Activated naive CD4-positive, alpha-beta T cell treated with anti-CD3 and anti-CD28 coated beads for 36 hours (primary cell): ENCODE results near the gene ARL8A. TPM values are rescaled to one million over a fixed set of nuclear protein-coding genes. Genes with fewer than 3 reads are reported as not detected.

Experiments used
- CTCF ChIA-PET: fragments of 350-600 bp; sonication (Branson Sonifier 250); formaldehyde crosslinking; loops from one replicate; lab custom pipeline; 2021; ENCODE audit warnings: antibody characterized with exemption; lab: Charles Lee
- DNase-seq: peaks from one replicate; pipeline ENCODE4 v3.0.0-alpha.2; 2020
- H3K27ac Mint-ChIP-seq: one replicate; pipeline ENCODE4 v1.8.0; 2021; ENCODE audit warnings: mild to moderate bottlenecking, mixed read lengths
- H3K27me3 Mint-ChIP-seq: one replicate; pipeline ENCODE4 v1.8.0; 2021; ENCODE audit warnings: low read depth, mixed read lengths
- H3K36me3 Mint-ChIP-seq: one replicate; pipeline ENCODE4 v1.8.0; 2021; ENCODE audit warnings: low read depth, mixed read lengths
- H3K4me1 Mint-ChIP-seq: one replicate; pipeline ENCODE4 v1.8.0; 2021; ENCODE audit warnings: low read depth, mixed read lengths
- H3K4me3 Mint-ChIP-seq: one replicate; pipeline ENCODE4 v1.8.0; 2021; ENCODE audit warnings: mild to moderate bottlenecking, moderate library complexity, mixed read lengths
- H3K9me3 Mint-ChIP-seq: one replicate; pipeline ENCODE4 v1.8.0; 2021; ENCODE audit warnings: mixed read lengths
- intact Hi-C: fragments of 100-400 bp; cut with micrococcal nuclease; formaldehyde crosslinking; loops from one replicate; pipeline ENCODE4 v1.15.1; 2023
- total RNA-seq, 2 experiments: library from RNA; stranded (reverse); gene quantifications; one replicate each; pipeline ENCODE4 v1.2.3, GENCODE V29; 2021

Gene ARL8A
- total RNA-seq, 2 experiments from 2014 or later, result 28.1 to 30.6 TPM

DNA sequence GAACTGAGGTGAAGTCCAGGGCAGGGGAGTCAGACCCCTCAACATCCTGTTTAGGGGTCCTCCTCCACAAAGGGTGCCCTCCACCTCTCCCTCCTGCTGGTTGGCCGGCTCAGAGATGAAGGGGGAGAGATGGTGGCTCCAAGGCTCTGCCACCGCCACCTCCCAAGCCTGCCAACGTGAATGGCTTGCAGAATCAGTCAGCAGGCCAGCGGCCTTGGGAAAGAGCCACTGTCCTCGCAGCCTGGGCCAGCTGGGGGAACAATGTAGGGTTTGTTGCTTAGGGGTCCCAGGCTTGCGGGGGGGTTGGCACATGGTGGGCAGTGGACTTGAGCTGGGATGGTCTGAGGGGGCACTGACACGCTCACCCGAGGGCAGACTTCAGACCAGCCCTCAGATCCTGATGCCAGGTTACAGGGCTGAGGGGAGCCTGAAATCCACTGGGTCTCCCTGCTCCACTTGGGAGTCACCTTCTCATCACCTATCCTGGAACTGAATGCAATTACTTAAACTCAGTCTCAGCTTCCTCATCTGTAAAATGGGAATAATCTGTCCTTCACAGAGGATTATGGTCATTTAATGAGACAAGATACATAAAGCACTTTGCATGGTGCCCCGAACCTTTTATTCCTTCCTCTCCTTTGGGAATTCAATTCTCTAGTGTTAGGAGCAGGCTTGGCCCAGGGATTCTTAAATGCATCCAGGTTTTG is 13.6 kb downstream of the ARL8A start:
- Mint-ChIP-seq H3K27me3 (peaks cover 4% of the 10 kb centered on the region), H3K36me3 (peaks cover 7% of the 10 kb centered on the region), H3K4me1 (no peaks in the 10 kb centered on the region), H3K4me3 (no peak overlapping the region), H3K9me3 (no peaks in the 10 kb centered on the region), H3K27ac (no peak overlapping the region)
- no peak for DNase-seq
- CTCF ChIA-PET, result interaction anchor here (0.6 to 1.5 kb wide), 5 partner anchors 9 to 131 kb away, joined by 3 to 5 read pairs (median 3); no protein-coding TSS in a partner anchor
- intact Hi-C loops, result no loop called here

DNA sequence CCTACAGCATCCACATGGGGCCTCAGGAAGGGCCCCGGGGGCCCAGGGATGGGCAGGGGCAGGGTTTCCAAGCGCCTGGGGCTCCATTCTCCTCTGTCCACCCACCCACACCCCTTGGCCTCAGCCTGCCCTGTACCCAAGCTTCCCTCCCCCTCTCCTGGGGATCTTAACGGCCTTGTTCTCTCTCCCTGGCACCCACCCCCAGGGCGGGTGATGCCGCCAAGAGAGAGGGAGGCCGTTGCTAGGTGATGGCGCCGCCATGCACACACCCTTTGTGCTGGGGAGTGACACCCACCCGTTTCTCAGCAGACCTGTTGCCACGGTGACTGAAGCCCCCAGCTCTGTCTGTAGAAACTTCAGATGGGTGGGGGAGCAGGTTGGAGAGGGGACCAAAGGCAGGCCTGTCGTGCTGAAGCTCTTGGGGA is 14.2 kb downstream of the ARL8A start:
- peaks cover 4% of the 10 kb centered on the region for H3K27me3 Mint-ChIP-seq
- CTCF ChIA-PET, result interaction anchor here (0.6 to 1.5 kb wide), 4 partner anchors 10 to 131 kb away, joined by 3 to 5 read pairs (median 3); no protein-coding TSS in a partner anchor
- no peak overlapping the region for H3K4me3 Mint-ChIP-seq
- H3K27ac Mint-ChIP-seq, result no peak overlapping the region
- intact Hi-C loops, result no loop called here
- DNase-seq, result no peak
- no peaks in the 10 kb centered on the region for H3K4me1 Mint-ChIP-seq
- no peaks in the 10 kb centered on the region for H3K9me3 Mint-ChIP-seq
- H3K36me3 Mint-ChIP-seq, result peaks cover 7% of the 10 kb centered on the region

DNA sequence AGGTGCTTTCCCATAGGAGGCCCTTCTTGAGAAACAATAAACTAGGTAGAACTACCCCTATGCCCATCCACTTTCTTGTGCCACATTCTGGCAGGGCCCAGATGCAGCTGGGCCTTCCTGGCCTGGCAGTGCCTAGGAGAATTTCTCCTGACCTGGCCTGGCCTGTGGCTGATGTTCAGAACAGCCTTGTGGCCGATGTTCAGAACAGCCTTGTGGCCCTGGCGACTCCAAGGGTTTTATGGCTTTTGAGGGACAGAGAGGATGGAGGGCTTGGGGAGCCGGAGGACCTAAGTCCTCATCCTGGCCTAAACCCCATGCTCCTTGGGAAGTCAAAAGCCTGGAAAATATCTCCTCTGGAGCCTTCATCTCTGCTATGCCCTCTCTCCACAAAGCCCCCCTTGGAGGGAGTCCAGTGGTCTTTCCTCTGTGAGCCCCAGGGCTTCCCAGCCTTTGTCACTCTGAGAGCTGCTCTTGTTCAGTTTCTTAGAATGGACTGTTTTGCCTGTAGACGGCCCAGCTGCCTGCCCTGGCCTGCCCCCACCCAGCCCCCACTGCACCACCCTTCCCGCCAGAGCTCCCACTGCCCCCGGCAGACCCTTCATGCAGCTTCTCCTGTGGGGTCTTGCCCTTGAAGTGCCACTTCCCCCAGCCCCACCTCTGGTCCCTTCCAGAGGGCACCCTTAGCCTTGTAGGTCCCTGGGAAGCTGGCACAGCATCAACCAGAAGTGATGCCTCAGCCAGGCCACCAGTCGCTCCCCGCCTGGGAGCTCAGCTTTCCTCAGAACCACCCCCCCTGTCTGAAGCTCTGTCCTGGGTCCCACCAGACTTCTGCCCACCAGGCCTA is 14.9 kb downstream of the ARL8A start:
- Mint-ChIP-seq H3K4me1 (no peaks in the 10 kb centered on the region), H3K27me3 (peaks cover 4% of the 10 kb centered on the region)

DNA sequence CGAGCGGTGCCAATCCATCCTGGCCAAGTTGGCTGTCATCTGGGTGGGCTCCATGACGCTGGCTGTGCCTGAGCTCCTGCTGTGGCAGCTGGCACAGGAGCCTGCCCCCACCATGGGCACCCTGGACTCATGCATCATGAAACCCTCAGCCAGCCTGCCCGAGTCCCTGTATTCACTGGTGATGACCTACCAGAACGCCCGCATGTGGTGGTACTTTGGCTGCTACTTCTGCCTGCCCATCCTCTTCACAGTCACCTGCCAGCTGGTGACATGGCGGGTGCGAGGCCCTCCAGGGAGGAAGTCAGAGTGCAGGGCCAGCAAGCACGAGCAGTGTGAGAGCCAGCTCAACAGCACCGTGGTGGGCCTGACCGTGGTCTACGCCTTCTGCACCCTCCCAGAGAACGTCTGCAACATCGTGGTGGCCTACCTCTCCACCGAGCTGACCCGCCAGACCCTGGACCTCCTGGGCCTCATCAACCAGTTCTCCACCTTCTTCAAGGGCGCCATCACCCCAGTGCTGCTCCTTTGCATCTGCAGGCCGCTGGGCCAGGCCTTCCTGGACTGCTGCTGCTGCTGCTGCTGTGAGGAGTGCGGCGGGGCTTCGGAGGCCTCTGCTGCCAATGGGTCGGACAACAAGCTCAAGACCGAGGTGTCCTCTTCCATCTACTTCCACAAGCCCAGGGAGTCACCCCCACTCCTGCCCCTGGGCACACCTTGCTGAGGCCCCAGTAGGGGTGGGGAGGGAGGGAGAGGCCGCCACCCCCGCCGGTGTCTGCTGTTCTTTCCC is 16.5 kb downstream of the ARL8A start:
- intact Hi-C loops, result no loop called here
- Mint-ChIP-seq H3K27ac (no peak overlapping the region), H3K27me3 (peaks cover 7% of the 10 kb centered on the region), H3K9me3 (no peaks in the 10 kb centered on the region), H3K4me1 (no peaks in the 10 kb centered on the region), H3K36me3 (peaks cover 3% of the 10 kb centered on the region), H3K4me3 (no peak overlapping the region)
- CTCF ChIA-PET, result interaction anchor here (1.1 kb wide), 1 partner anchor 8 kb away, joined by 4 read pairs; no protein-coding TSS in a partner anchor
- no peak for DNase-seq

More for the DNA sequence above, 14.9 kb downstream of the ARL8A start:
- intact Hi-C loops, result no loop called here
- Mint-ChIP-seq H3K9me3 (no peaks in the 10 kb centered on the region), H3K36me3 (peaks cover 7% of the 10 kb centered on the region), H3K27ac (no peak overlapping the region), H3K4me3 (no peak overlapping the region)
- DNase-seq, result no peak
- CTCF ChIA-PET, result interaction anchor here (1.3 to 1.5 kb wide), 2 partner anchors 10 to 130 kb away, joined by 3 to 5 read pairs; no protein-coding TSS in a partner anchor

DNA sequence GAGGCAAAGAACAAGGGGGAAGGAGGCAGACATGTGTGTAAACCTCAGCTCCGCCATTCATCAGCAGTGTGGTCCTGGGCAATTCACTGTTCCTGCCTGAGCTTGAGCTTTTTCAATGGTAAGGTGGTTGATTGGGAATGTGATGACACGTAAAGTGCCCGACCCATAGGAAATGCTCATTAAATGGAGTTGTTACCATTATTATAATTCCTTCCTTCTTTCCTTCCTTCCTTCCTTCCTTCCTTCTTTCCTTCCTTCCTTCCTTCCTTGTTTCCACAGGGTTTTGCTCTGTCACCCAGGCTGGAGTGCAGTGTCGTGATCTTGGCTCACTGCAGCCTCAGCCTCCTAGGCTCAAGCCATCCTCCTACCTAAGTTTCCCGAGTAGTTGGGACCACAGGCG is 17.5 kb downstream of the ARL8A start:
- DNase-seq, result no peak
- Mint-ChIP-seq H3K36me3 (no peaks in the 10 kb centered on the region), H3K27me3 (peaks cover 7% of the 10 kb centered on the region), H3K27ac (no peak overlapping the region), H3K4me1 (no peaks in the 10 kb centered on the region), H3K4me3 (no peak overlapping the region), H3K9me3 (no peaks in the 10 kb centered on the region)
- CTCF ChIA-PET, result interaction anchor here (1.1 kb wide), 1 partner anchor 8 kb away, joined by 4 read pairs; no protein-coding TSS in a partner anchor
- intact Hi-C loops, result no loop called here

DNA sequence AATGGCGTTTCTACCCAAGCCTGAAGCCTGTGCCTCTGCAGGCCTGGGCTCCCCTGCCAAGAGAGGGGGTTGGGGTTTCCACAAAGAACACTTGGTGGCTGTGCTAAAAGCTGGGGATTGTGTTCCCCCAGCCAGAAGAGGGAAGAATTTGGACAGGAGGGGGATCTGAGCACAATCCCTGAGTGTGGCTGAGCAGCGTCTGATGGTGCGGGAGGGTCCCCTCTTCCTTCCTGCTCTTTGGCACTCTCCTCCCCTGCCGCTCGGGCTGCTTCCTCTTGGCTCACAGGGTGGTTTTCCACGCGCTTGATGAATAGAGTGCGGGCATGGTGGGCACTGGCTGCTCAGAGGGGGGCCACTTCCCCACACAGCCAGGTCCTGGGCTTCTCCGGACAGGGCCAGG is 18.1 kb downstream of the ARL8A start:
- no peak overlapping the region for H3K4me3 Mint-ChIP-seq
- no peaks in the 10 kb centered on the region for H3K9me3 Mint-ChIP-seq
- intact Hi-C loops, result no loop called here
- no peaks in the 10 kb centered on the region for H3K4me1 Mint-ChIP-seq
- no peaks in the 10 kb centered on the region for H3K36me3 Mint-ChIP-seq
- no peak overlapping the region for H3K27ac Mint-ChIP-seq
- peaks cover 7% of the 10 kb centered on the region for H3K27me3 Mint-ChIP-seq
- no peak for DNase-seq
- CTCF ChIA-PET, result interaction anchor here (0.7 kb wide), 1 partner anchor 505 kb away, joined by 4 read pairs; no protein-coding TSS in a partner anchor

DNA sequence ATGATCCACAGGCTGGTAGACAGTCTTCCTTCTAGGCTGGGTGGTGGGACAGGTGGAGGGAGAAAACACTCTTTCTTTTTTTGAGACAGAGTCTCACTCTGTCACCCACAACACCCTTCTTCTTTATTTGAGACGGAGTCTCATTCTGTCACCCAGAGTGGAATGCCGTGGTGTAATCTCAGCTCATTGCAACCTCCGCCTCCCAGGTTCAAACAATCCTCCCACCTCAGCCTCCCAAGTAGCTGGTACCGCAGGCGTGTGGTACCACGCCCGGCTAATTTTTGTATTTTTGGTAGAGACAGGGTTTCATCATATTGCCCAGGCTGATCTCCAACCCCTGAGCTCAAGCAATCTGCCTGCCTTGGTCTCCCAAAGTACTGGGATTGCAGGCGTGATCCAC is 18.9 kb downstream of the ARL8A start:
- no peak overlapping the region for H3K4me3 Mint-ChIP-seq
- no peak overlapping the region for H3K27ac Mint-ChIP-seq
- no peak for DNase-seq
- no peaks in the 10 kb centered on the region for H3K4me1 Mint-ChIP-seq
- intact Hi-C loops, result no loop called here
- CTCF ChIA-PET, result interaction anchor here (0.7 to 1.5 kb wide), 4 partner anchors 9 to 506 kb away, joined by 3 to 5 read pairs (median 4); no protein-coding TSS in a partner anchor
- peaks cover 7% of the 10 kb centered on the region for H3K27me3 Mint-ChIP-seq
- no peaks in the 10 kb centered on the region for H3K9me3 Mint-ChIP-seq
- no peaks in the 10 kb centered on the region for H3K36me3 Mint-ChIP-seq

DNA sequence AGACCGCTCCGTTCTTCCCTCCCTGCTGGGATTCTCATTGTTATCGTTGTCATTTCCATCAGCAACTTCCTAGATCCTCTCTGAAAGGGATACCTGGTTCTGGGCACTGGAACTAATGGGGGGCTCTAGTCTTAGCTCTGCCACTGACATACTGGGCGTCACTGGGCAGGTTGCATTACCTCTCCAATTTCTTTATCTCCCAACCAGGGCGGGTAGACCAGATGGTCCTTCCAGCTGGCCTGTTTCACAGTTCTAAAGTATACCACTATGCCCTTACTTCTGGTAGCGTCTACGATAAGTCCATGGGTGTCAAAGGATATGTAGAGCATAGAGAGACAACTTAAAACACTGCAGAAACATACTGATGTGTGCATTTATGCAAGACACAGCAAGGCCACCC is 20.4 kb downstream of the ARL8A start:
- Mint-ChIP-seq H3K4me3 (no peak overlapping the region), H3K27ac (no peak overlapping the region), H3K4me1 (no peaks in the 10 kb centered on the region), H3K9me3 (no peaks in the 10 kb centered on the region), H3K36me3 (no peaks in the 10 kb centered on the region), H3K27me3 (peaks cover 7% of the 10 kb centered on the region)
- CTCF ChIA-PET, result interaction anchor here (2.0 to 2.1 kb wide), 2 partner anchors 11 to 124 kb away, joined by 6 read pairs; no protein-coding TSS in a partner anchor
- DNase-seq, result no peak
- intact Hi-C loops, result no loop called here

DNA sequence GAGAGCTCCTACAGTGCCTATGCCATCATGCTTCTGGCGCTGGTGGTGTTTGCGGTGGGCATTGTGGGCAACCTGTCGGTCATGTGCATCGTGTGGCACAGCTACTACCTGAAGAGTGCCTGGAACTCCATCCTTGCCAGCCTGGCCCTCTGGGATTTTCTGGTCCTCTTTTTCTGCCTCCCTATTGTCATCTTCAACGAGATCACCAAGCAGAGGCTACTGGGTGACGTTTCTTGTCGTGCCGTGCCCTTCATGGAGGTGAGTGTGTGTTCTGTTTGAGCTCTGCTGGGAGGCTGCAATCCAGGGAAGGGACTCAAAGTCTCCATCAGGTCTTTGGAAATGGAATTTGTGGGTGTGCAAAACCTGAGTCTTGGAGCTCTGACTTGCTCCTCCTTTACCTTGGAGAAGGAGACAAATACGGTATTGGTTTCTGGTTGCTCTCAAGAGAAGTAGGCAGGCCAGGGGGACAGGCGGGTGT is 21.2 kb downstream of the ARL8A start:
- H3K9me3 Mint-ChIP-seq, result no peaks in the 10 kb centered on the region
- no peaks in the 10 kb centered on the region for H3K36me3 Mint-ChIP-seq
- intact Hi-C loops, result no loop called here
- peaks cover 7% of the 10 kb centered on the region for H3K27me3 Mint-ChIP-seq
- H3K4me1 Mint-ChIP-seq, result no peaks in the 10 kb centered on the region
- H3K4me3 Mint-ChIP-seq, result no peak overlapping the region
- CTCF ChIA-PET, result interaction anchor here (0.6 to 2.1 kb wide), 3 partner anchors 12 to 298 kb away, joined by 4 to 6 read pairs (median 6); no protein-coding TSS in a partner anchor
- no peak for DNase-seq
- no peak overlapping the region for H3K27ac Mint-ChIP-seq

DNA sequence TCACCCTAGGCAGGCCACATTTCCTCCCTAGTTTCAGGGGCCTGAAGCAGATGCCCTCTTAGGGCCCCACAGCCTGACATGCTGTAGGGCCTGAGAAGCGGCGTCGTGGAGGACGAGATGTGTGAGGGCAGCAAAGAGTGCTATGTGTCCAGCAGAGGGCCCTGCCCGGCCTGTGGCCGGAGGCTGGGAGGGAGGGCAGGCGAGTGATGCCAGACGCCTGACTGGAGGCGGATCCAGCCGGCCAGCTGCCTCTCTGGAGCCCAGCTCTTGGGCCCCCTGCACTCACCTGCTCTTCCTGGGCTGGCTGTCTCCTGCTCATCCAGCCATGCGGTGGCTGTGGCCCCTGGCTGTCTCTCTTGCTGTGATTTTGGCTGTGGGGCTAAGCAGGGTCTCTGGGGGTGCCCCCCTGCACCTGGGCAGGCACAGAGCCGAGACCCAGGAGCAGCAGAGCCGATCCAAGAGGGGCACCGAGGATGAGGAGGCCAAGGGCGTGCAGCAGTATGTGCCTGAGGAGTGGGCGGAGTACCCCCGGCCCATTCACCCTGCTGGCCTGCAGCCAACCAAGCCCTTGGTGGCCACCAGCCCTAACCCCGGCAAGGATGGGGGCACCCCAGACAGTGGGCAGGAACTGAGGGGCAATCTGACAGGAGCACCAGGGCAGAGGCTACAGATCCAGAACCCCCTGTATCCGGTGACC is 21.8 kb downstream of the ARL8A start, which contains the start of gene GPR37L1:
TSS of gene GPR37L1 (plus strand) at position 279 of the 697 bp plus-strand sequence. CDS start at position 326, 47 bp downstream.
- intact Hi-C loops, result no loop called here
- Mint-ChIP-seq H3K4me3 (no peak within 1 kb of the TSS), H3K27me3 (peaks cover 7% of the 10 kb centered on the region), H3K4me1 (no peaks in the 10 kb centered on the region), H3K27ac (no peak within 1 kb of the TSS), H3K9me3 (no peaks in the 10 kb centered on the region), H3K36me3 (no peaks in the 10 kb centered on the region)
- no peak for DNase-seq
- CTCF ChIA-PET, result interaction anchor here (0.6 to 2.1 kb wide), 3 partner anchors 13 to 299 kb away, joined by 4 to 6 read pairs (median 6); no protein-coding TSS in a partner anchor

DNA sequence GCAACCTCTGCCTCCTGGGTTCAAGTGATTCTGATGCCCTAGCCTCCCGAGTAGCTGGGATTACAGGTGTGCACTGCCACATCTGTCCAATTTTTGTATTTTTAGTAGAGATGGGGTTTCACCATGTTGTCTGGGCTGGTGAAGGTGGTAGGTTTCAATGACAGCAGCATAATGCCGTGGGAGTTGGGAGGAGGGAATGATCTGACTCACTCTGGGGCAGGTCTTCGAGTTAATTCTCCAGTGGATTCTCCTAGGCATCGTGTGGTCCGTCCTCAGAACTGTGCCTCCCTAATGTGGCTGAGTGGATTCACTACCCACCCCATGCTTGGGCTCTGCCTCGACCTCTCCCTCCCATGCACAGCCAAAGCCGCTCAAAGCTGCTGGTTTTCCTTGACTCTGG is 23.5 kb downstream of the ARL8A start:
- no peak for DNase-seq
- CTCF ChIA-PET, result interaction anchor here (1.0 to 2.4 kb wide), 4 partner anchors 15 to 121 kb away, joined by 3 to 12 read pairs (median 5); partner anchors contain the start of gene ELF3
- no peaks in the 10 kb centered on the region for H3K9me3 Mint-ChIP-seq
- intact Hi-C loops, result no loop called here
- H3K4me1 Mint-ChIP-seq, result no peaks in the 10 kb centered on the region
- no peak overlapping the region for H3K27ac Mint-ChIP-seq
- H3K36me3 Mint-ChIP-seq, result no peaks in the 10 kb centered on the region
- no peak overlapping the region for H3K4me3 Mint-ChIP-seq
- peaks cover 3% of the 10 kb centered on the region for H3K27me3 Mint-ChIP-seq
